C4-2B (cell line): ENCODE measurements around the gene IER3.

Source experiments
- CTCF ChIP-seq: fragments of 450-650 bp; conservative IDR thresholded peaks from 2 replicates; pipeline ENCODE4 v1.5.1; 2017; ENCODE audit warnings: mild to moderate bottlenecking
- ZFX ChIP-seq: fragments of 450-650 bp; IDR thresholded peaks from 2 replicates; pipeline ENCODE4 v1.6.1; 2017

- TF ChIP-seq CTCF (no peak), ZFX (no peak)
Measured at GRCh38 chr6:30763155-30763617, 18.8 kb upstream of the IER3 start.
